Activated CD8-positive, alpha-beta memory T cell treated with anti-CD3 and anti-CD28 coated beads, Interleukin-2, amount 50 U/mL, for 1 hour (primary cell): ENCODE data around the gene EPHB1.
"Not testable (repeated sequence)": the region's sequence is repeated elsewhere in the genome, so short reads cannot be mapped to it uniquely, and the experiment has no call there.

Experiments
- DNase-seq: peaks from one replicate; pipeline ENCODE4 v3.0.0-alpha.2; 2020; ENCODE audit errors: extremely low read depth

The EPHB1 gene

GRCh38 chr3:135000465-135000864 lies 205.4 kb downstream of the EPHB1 start:
- DNase-seq = no peak

- not testable (repeated sequence) for DNase-seq
These were observed 210.6 kb downstream of the EPHB1 start for GRCh38 chr3:135005616-135006015.

GRCh38 chr3:135007607-135008006 lies 212.5 kb downstream of the EPHB1 start:
- DNase-seq = no peak

GRCh38 chr3:135008326-135008725 lies 213.3 kb downstream of the EPHB1 start:
- no peak for DNase-seq

GRCh38 chr3:135009014-135009413 lies 214.0 kb downstream of the EPHB1 start:
- DNase-seq = no peak

- DNase-seq = no peak
These were observed 217.0 kb downstream of the EPHB1 start for GRCh38 chr3:135012101-135012500.

- no peak for DNase-seq
These were observed 218.1 kb downstream of the EPHB1 start for GRCh38 chr3:135013206-135013605.

GRCh38 chr3:135014566-135014965 lies 219.5 kb downstream of the EPHB1 start:
- no peak for DNase-seq

- no peak for DNase-seq
These were observed 222.2 kb downstream of the EPHB1 start for GRCh38 chr3:135017003-135017893.

- no peak for DNase-seq
These were observed 223.3 kb downstream of the EPHB1 start for GRCh38 chr3:135018149-135018923.

- DNase-seq = no peak
These were observed 225.1 kb downstream of the EPHB1 start for GRCh38 chr3:135020181-135020580.

- DNase-seq = no peak
These were observed 229.1 kb downstream of the EPHB1 start for GRCh38 chr3:135023996-135024658.

- DNase-seq = not testable (repeated sequence)
These were observed 235.9 kb downstream of the EPHB1 start for GRCh38 chr3:135030768-135031615.

- DNase-seq = no peak
These were observed 238.7 kb downstream of the EPHB1 start for GRCh38 chr3:135033737-135034136.

- DNase-seq = no peak
These were observed 239.3 kb downstream of the EPHB1 start for GRCh38 chr3:135034291-135034768.

- DNase-seq = no peak
These were observed 239.9 kb downstream of the EPHB1 start for GRCh38 chr3:135034891-135035440.

- no peak for DNase-seq
These were observed 243.1 kb downstream of the EPHB1 start for GRCh38 chr3:135038186-135038585.

- not testable (repeated sequence) for DNase-seq
These were observed 244.5 kb downstream of the EPHB1 start for GRCh38 chr3:135039536-135039935.

GRCh38 chr3:135040321-135041240 lies 245.5 kb downstream of the EPHB1 start:
- no peak for DNase-seq

GRCh38 chr3:135041601-135042000 lies 246.5 kb downstream of the EPHB1 start:
- no peak for DNase-seq
